NOMO-1 (cell line): ENCODE data around the gene FST.

Experiments used
- DNase-seq, 2 experiments: peaks; one replicate each; lab custom pipeline; 2025; ENCODE audit not compliant: unreplicated experiment in 2 of 2; lab: John Stamatoyannopoulos, UW

Gene FST

GRCh38 chr5:53472720-53473510, 7.5 kb upstream of the FST start:
- DNase-seq: no peak

GRCh38 chr5:53473633-53474032, 6.8 kb upstream of the FST start:
- no peak for DNase-seq

- DNase-seq: no peak
Measured at GRCh38 chr5:53475320-53475719, 5.1 kb upstream of the FST start.

GRCh38 chr5:53476019-53476418, 4.4 kb upstream of the FST start:
- no peak for DNase-seq

DNA sequence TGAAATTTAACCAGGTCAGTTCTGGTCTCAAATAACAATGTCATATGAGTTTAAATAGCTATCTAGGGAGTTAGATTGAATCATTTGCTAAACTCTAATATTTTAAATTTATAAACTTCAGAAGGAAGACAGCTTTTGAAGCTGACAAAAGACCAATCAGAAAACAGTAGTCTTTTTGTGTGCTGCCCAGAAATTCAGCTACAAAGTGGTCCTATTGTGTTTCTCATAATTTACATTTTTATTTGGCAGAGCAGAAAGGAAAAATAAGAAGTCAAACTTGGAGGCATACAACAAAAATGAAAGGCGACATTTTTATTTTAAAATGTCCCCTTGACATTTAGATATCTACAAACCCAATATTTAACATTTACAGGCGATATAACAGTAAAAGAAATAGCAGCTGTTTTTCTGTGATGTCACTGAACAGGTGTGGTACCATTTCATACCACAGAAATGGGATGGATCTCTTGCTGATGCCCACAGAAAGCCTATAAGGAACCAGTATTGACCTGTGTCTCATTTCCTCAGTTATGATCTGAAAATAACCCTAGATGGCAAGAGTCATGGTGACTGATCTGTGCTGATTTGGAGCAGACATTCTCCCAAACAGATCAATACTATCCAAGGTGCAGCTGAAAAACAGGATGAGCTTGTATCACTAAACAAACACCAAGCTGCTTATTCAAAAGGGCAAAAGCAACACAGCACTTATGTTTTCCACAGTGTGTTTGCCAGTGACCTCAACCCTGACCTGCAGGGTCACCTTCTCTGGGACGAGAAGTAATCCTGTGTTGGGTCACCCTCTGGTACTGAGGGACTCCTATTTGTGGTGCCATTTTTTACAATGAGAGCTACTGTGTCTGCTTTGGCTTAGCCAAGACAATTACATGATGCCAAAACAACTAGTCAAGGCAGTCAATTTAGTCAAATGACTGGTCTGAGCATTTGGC, 3.6 kb upstream of the FST start:
- DNase-seq: no peak

DNA sequence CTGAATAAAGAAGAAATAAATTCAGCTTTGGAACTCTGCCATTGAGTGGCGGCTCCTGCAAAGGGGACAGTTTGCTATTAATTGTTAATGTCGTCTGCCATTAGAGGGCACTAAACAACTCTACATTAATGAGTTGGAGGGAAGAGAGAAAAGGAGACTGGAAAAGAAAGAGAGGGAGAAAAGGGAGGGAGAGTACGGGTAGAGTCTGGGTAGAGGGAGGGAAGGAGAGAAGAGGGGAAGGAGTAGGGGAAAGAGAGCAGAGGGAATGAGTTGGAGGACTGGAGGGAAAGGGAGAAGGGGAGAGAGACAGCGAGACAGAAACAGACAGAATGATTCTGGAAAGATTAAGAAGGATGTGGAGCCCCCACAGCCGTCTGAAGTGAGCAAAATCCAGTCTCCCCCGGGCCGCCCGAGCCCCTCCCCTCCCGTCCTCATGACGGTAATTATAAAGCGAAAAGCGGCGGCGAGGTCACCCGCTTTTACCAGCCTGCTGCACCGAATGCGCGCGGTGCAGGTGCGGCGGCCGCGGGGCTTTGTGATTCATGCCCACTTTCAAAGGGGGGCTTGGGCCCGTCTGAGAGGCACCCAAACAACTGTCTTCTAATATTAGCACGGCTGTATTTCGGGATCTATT, 1.9 kb upstream of the FST start:
- DNase-seq: peak in 1 of 2 experiments; percentile 21

DNA sequence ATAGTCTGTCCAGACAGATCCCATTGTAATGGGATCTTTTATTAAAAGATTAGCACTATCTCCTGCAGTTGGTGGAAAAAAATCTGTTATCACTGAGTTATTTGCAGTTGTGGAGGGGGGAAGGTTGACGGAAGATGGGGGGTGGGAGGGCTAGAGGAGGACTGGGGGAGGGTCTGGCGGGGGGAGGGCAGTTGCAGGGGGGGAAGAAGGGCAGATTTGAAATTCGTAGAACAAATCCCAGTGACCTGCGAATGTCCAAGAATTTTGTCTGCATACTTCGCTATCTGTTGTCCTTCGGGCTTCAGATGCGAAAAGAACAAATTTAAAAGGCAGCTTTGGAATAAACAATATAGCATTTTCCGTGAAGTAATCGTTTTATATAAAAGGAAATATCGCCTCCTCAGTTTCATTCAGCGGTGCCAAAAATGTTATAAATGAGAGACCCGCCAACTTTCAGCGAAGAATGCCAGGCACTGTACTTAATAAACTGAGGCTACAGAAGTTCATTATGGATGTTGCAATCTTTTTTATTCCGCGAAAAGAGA, 1.3 kb upstream of the FST start:
- no peak for DNase-seq

DNA sequence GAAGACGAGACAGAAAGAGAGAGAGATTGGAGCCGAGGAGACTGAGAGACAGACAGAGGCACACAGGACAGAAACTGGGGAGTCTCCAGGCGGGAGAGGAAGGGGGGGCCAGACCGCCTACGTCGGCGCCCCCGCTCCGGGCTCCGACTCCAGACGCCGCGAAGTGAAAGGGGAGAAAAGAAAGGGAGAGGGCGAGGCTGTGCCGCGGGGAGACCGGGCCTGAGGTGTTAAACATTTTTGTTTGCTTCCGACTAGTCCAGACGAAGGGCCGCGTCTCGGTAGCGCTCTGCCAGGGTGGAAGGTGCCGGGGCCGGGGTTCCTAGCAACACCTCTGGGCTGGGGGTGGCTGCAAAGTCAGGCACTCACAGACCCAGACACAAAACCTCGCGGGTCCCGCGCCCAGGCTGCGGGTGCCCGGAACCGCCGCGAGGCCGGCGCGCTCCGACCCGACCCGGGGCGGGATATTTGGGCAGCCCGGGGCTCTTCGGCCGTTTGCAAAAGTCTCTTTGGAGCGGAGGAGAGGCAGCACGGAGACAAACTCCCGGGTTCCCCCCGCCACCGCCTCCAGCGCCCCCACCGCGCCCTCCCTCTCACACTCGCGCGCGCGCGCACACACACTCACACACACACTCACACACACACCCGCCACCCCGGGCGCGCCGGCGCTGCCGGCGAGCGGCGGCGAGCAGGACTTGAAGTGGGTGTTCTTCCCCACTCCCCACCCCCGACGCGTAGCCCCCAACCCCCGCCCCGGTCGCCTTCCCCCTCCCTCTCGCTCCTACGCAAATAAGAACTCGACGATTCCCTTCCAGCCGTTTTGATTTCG, 626 bp upstream of the FST start:
- DNase-seq: no peak

- no peak for DNase-seq
Measured at GRCh38 chr5:53481159-53481886, 894 bp downstream of the FST start.

DNA sequence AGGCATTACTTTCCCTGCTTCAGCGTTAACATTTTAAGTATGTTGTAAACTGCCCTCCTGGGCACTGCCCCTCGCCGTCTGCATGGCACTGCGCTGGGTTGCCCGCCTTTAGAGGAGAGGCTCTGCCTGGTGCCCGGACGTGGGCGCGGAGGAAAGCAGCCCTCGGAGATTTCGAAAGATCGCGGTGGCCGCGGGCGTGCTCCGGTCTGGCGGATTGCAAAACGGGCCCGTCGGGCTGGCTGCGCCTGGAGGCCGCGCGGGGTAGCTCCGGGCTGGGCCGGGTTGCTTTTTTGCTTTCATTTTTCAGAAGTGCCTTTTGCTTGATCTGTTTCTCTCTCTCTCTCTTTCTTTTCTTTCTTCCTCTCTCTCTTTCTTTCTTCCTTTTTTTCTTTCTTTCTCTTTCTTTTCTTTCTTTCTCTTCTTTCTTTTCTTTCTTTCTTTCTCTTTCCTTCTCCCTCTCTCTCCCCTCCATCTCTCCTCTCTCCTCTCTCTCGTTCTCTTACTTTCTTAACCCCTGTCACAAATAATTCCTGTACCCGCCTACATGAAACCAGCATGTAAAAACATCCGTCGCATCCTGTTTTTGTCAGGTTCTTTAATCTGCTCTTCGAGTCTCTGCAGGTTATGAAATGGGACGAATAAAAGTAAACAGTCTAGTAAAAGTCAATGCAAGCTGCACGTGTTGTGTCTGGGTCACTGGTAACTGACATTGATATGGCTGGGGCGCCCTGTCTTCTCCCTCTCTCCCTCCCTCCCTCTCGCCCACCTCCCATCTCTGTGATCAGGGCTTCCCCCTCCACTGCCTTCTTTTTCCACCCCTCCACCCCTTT, 1.7 kb downstream of the FST start:
- peak; percentile 89 to 90 for DNase-seq

DNA sequence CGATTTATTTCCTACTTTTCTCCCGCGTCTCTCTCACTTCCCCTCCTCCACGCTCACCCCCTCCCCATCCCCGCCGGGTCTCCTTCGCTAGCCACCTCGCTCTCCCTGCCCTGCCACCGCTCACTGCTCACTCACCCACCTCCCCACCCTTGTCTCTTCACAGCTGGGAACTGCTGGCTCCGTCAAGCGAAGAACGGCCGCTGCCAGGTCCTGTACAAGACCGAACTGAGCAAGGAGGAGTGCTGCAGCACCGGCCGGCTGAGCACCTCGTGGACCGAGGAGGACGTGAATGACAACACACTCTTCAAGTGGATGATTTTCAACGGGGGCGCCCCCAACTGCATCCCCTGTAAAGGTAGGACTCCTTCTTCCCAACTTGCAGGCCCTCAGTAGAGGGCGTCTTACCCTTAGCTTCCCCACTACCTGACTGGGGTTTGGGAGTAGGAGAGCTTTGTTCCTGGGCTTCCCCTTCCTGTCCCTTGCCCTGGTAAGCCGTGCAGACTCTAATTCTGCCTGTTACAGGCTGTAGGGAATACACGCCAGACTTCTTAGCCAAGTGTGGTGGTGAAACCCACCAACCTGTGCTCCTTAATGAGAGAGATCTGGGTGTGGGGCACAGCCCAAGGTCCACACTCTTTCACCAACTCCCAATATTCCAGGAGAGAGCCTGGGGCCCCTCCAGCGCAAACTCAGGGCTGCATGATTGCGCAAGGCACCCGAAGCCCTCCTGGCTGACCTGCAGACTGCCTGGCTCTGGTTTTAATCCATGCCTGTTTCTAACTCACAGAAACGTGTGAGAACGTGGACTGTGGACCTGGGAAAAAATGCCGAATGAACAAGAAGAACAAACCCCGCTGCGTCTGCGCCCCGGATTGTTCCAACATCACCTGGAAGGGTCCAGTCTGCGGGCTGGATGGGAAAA, 2.5 kb downstream of the FST start:
- peak in 1 of 2 experiments; percentile 12 for DNase-seq

DNA sequence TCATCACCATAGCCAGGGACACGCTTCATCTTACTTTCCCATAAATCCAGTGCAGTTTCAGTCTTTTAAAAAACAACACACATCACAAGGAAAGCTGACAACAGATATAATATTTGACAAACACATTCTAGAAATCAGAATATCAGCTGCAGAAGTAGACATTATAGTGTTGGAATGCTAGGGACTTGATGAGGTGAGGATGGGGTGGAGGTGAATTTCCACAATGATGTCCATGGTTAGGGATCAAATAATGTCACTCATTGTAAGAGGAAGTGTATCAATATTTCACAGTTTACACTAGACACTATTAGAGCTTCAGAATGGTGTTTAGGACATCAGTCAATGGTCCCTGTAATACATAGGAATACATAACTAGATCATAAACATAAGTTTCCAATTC, 7.0 kb downstream of the FST start:
- DNase-seq: no peak

GRCh38 chr5:53488195-53488722, 7.8 kb downstream of the FST start:
- DNase-seq: no peak

DNA sequence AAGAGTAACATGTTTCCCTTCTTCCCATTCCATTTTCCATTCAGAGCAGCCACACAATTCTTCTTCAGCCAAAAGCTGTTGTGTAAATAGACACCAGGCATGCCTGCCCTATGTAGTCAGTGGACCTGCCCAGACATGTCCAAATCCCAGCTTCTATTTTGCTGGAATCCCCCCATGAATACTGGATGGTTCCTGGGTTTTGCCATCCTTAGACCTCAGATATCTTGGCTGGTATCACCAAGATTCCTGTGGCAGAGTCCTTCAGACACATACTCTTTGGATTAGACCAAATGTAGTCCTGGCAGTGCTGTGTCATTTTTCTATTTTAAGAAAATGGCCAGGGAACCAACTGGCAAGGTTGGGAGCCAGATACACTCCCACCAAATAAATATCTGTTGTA, 10.3 kb downstream of the FST start:
- no peak for DNase-seq

- DNase-seq: no peak
Measured at GRCh38 chr5:53501054-53501453, 20.6 kb downstream of the FST start.

GRCh38 chr5:53503562-53504218, 23.3 kb downstream of the FST start:
- DNase-seq: no peak

- no peak for DNase-seq
Measured at GRCh38 chr5:53507013-53507412, 26.6 kb downstream of the FST start.
